Measurements from ENCODE around the gene SLC26A6. TPM values are rescaled to one million over a fixed set of nuclear protein-coding genes. Genes with fewer than 3 reads are reported as not detected.

Gene SLC26A6
- total and polyA plus RNA-seq, 2 of the 13 experiments (the other 11 are each of a cell fraction or from before 2014, with no cell fraction given) = 40.7 to 184 TPM

- TF ChIP-seq TRAFD1 (CRISPR knock-in tag; IDR thresholded peaks at IDR 0.05; ENCODE audit: borderline replicate concordance) = no peak
- no peak for TF ChIP-seq ZNF33A (CRISPR knock-in tag; IDR thresholded peaks at IDR 0.05; ENCODE audit: borderline replicate concordance)
- TF ChIP-seq GATAD1 (CRISPR knock-in tag; IDR thresholded peaks at IDR 0.05) = no peak
- no peak for TF ChIP-seq SIX4 (CRISPR knock-in tag; IDR thresholded peaks at IDR 0.05)
- TF ChIP-seq ZC3H13 (CRISPR knock-in tag; IDR thresholded peaks at IDR 0.05) = no peak
- no peak for TF ChIP-seq ZNF543 (CRISPR knock-in tag; IDR thresholded peaks at IDR 0.05)
- TF ChIP-seq TFAP4 (IDR thresholded peaks at IDR 0.05; ENCODE audit: borderline replicate concordance, low read depth) = peak; percentile 74; the same call in 1 of the 2 replicates
- TF ChIP-seq CHD4 (IDR thresholded peaks at IDR 0.05; ENCODE audit: borderline replicate concordance, low read length) = no peak
- 0 out of 2 replicates have a peak, but pooled peaks have one; percentile 6 for TF ChIP-seq CTCF (CRISPR knock-in tag; IDR thresholded peaks at IDR 0.05)
- TF ChIP-seq RXRA (CRISPR knock-in tag; IDR thresholded peaks at IDR 0.05) = 0 out of 2 replicates have a peak, but pooled peaks have one; percentile 42
- peak; percentile 28 for TF ChIP-seq ZNF687 (CRISPR knock-in tag; IDR thresholded peaks at IDR 0.05)
- no peak for TF ChIP-seq ZNF337 (CRISPR knock-in tag; IDR thresholded peaks at IDR 0.05; ENCODE audit: borderline replicate concordance, low read depth)
- TF ChIP-seq SRSF4 (IDR thresholded peaks at IDR 0.05; ENCODE audit: low read depth, low read length, poor library complexity, severe bottlenecking) = no peak
- no peak for TF ChIP-seq RORA (CRISPR knock-in tag; IDR thresholded peaks at IDR 0.05)
These were observed 2.0 kb upstream of the SLC26A6 start (continued) for GRCh38 chr3:48637305-48637704.

All from HepG2 (cell line).